Activated naive CD8-positive, alpha-beta T cell treated with anti-CD3 and anti-CD28 coated beads, Interleukin-2, amount 50 U/mL, for 16 hours (primary cell): ENCODE data around the gene SORD.
"Not testable (repeated sequence)": the region's sequence is repeated elsewhere in the genome, so short reads cannot be mapped to it uniquely, and the experiment has no call there.

Experiments
- DNase-seq: peaks from one replicate; pipeline ENCODE4 v3.0.0-alpha.2; 2020; ENCODE audit warnings: low read depth, low spot score

The SORD gene

GRCh38 chr15:45097466-45097865, 74.5 kb downstream of the SORD start:
- DNase-seq, result no peak

GRCh38 chr15:45099549-45100165, 76.7 kb downstream of the SORD start:
- DNase-seq, result no peak

DNA sequence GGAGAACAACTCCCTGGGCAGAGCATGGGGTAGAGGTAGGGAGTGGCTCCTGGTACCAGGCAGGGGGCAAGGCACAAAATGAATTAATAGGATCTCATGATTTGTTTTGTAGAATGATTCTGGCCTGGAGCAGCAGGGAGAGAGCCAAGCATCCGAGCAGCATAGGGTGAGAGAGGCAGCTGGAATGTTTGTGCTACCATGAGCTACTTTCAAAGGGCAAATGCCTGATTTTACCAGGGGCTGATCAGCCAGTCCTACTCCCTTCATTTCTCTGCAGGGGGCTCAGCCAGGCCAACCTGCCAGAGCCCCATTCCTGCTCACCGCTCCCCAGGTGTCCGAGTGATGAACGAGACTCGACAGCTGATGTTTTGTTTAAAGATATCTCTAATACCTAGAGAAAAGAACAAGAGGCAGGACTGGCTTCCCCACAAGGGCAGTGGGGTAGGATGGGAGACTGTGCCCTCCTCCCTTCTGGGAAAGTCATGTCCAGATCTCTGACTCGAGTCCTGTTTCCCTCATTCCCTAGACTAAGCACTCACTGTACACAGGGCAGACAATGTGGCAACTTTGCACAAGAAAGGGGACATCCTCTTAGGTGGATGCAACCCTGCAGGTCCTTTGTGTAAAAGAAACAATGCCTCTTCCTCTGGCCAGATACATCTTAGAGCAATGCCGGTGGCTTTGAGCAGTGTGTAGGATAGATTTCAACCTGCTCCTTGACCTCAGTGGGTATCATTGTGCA, 78.1 kb downstream of the SORD start:
- no peak for DNase-seq

DNA sequence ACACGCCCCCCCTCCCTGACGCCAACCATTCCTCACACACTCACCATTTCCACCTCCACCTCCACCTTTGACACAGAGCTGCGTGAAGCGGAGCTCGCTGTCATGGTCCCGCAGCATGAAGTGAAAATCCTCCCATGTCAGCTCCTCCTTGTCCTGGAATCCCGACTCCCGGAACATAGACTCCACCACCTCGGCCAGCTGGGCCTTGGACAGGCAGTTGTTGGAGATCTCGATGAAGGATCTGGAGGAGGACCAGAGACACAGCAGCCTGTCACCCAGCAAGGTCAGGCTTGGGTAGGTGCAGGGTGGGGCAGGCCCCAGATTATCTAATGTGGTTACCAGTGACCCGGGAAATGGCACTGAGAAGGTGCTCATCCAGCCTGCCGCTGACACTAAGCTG, 78.8 kb downstream of the SORD start:
- no peak for DNase-seq

DNA sequence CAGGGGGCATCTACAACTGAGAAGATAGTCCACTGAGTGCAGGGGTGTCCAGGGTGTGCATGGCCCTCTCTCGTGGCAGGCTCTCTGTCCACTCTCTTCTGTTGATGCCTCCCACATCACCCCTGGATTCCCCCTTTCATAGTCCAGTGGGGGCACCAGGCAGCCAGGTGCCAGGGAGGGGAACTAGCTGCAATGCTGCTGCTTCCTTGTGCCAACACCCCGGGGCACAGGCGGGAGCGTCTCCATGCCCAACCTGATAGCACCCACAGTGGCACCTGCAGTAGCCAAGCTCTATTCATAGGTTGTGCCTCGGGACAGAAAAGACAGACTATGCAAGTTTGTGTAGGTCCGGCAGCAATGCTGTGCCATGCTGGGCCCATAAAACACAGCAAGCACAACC, 79.2 kb downstream of the SORD start:
- no peak for DNase-seq

DNA sequence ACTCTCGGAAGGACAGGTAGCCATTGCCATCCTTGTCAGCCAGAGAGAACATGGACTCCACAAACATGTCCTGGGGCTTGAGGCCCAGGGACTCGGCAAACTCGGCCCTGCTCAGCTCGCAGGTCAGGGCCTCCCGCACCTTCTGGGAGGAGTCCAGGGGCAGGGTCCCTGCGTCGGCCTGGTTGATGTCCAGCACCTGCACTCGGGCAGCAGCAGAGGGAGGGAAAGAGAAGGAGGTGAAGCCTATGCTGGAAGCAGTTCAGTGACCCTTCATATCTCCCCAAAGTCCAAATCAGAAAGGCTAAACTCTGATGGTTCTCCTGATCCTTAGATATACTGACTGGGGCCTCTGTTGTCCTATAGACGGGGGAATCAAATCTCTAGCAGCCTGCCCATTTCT, 81.2 kb downstream of the SORD start:
- DNase-seq, result not testable (repeated sequence)

GRCh38 chr15:45105586-45105985, 82.6 kb downstream of the SORD start:
- DNase-seq, result no peak

DNA sequence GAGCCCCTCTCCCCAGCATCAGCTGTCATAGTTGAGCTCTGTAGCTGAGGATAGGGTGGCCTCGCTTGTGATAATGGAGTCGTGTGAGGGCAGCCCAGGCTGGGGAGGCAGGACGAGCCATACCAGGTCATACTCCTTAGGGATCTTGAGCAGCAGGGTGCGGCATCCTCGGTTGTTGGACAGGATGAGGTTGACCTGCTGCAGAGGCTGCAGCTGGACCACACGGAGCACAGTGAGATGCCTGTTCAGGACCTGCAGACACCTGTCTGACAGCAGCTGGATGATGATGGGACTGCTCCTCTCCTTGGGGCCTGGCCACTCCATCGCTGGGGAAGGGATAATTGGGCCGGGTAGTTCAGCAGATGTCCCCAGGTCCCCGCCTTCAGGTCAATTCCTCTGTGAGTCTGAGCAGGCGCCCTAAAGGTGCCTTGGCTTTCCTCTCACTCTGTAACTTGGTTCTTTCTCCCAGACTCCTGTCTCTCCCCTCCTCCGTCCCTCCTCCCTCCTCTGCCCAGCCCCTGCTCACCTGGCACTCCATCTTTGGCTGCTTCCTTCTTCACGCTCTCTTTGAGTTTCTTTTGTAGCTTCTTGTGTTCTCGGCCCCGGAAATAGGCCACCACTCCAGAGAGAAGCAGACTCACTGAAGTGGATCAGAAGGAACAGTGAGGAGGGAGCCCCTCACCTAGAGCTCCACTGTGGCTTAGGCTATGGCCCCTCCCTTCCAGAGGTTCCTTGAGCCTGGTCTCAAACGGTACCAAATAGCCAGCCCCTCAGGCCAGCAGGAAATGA, 83.2 kb downstream of the SORD start:
- no peak for DNase-seq

DNA sequence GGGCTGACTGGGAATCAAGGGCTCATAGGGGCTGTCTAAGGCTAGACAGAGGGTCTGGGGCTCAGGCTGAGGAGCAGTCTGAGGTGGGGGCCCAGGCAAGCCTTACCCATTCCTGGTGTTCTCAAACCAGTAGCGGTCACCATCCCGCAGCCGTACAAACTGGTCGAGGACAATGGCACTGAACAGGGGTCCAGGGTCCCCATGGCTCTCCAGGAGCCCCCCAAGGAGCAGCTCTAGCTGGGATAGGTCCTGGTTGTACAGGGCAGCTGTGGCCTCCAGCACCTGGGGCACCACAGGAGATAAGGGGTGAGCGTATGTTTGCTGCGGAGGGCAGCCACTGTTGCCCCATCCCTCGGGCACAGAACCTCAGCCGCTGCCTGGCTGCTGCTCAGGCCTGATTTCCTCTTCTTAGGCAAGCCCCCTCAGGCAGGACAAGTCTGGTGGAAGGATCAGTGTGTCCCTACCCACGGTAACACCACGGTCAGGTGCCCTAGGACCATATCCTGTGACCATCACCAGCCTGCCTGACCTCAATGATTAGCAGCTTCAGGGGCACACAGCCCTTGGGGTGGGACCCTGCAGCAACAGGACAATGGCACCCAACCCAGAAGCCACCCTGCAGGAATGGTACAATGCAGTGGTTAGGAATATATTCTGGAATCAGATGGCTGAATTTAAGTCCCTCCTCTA, 85.1 kb downstream of the SORD start:
- DNase-seq, result no peak

DNA sequence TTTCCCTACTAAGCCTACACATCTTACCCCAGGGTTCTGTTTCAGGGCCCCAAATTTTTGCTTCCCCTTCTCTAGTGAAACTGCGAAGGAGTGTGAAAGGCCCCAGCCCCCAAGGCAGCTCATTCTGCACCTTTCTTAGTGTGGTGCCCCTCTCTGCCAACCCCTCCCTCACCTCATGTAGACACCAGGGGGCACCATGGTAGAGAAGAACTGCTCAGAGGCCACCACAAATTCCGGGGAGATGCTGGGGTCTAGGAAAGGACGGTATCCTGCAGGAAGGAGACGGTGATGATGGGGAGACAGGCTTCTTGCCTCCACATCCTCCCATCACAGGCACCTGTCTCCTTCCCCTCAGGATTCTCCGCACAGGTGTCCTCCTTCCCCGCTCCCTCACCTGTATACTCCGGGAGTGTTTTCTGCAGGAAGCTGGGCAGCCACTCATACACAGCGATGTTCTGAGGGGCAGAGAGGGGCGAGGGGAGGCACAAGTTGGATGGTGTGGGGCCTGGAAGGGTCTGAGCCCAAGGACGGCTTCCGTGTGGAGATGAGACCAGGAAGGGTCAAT, 87.3 kb downstream of the SORD start:
- DNase-seq, result no peak

DNA sequence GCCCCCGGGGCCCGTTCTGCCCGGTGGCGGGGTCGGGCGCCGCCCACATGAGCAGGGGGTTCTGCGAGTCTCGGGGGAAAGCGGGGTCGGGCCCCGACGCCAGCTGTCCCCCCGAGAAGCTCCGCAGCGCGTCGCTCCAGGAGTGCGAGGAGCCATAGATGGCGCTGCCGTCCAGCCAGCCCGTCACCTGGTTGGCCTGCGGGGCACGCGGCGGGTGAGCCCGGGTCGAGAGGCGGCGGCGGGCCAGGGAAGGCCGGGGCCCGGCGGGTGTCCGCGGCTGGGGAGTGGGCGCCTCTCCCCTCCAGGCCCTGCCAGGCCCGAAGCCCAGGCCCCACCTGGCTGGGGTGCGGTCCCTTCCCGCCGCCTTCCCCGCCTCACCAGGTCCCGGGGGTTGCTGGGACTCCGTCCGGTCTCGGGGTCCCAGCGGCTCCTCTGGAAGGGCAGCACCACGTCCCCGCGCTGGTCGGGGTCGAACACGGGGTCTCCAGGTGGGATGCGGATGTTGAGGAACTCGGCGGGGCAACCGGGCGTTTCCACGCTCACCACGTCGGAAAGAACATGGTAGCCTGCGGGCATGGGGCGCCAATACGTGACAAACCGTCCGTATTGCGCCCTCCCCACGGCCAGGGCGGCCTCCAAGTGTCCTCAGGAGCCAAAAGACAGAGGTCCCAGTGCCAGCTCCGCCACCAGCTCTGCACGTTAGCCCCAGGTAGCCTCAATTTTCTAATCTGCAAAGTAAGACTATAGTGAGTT, 88.6 kb downstream of the SORD start:
- DNase-seq, result no peak

GRCh38 chr15:45112143-45112590, 89.2 kb downstream of the SORD start:
- no peak for DNase-seq

- DNase-seq, result no peak
These were observed 89.8 kb downstream of the SORD start for GRCh38 chr15:45112591-45113379.

GRCh38 chr15:45113380-45113990, 90.5 kb downstream of the SORD start:
- no peak for DNase-seq

- DNase-seq, result no peak
These were observed 91.2 kb downstream of the SORD start, which contains the start of the genes DUOX2 and DUOXA2 for GRCh38 chr15:45114076-45114750. Gene DUOX2, minus strand, starts transcription at chr15:45114172. Its CDS starts 761 bp downstream, at chr15:45113411. Gene DUOXA2, plus strand, starts transcription at chr15:45114326. Its CDS starts 280 bp downstream, at chr15:45114606.

GRCh38 chr15:45114751-45115085, 91.7 kb downstream of the SORD start:
- no peak for DNase-seq

DNA sequence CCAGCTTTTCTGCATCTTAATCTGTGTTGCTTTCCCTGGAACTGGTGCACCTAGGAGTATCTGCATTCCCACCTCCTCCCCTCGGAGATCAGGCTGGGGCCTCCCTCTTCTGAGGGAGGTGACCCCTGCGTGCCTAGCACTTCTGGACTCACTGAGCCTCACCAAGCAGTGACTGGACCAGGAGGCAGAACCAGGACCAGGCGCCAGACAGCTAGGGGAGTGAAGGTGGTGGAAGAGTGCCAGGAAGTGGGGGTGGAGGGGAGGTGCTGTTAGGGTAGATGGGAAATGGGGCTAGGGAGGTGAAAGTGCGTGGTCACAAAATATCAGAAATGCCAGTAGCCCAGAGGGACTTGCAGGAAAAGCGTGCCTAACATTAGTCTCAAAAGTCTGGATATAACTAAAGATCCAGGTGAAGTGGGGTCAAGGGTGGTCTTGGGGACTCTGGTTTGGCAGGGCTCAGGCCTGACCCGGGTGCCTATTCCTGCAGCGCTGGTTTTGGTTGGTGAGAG, 92.4 kb downstream of the SORD start:
- DNase-seq, result no peak

GRCh38 chr15:45116006-45116481, 93.0 kb downstream of the SORD start:
- no peak for DNase-seq
